Panc1 (cell line): ENCODE results near the gene INCA1. TPM values are rescaled to one million over a fixed set of nuclear protein-coding genes. Genes with fewer than 3 reads are reported as not detected.

Experiments
- ATAC-seq: fragments of 200-7000 bp; cut with Tn5 transposase; 2 replicates; pipeline ENCODE4 v1.9.1; 2020; ENCODE audit warnings: mild to moderate bottlenecking, moderate library complexity
- BruUV-seq: library from RNA; stranded (reverse); fragments of 400-500 nt; replicated peaks from 2 replicates; lab custom pipeline; 2021; lab: Mats Ljungman, UMichigan
- CTCF ChIA-PET: fragments of 300-600 bp; sonication (Branson Sonifier 250); formaldehyde crosslinking; loops from one replicate; lab custom pipeline; 2022; ENCODE audit warnings: antibody characterized with exemption; lab: Charles Lee
- POLR2A ChIA-PET: fragments of 300-600 bp; sonication (Branson Sonifier 250); formaldehyde crosslinking; loops from one replicate; lab custom pipeline; 2022; ENCODE audit warnings: antibody characterized with exemption; lab: Charles Lee
- DNase-seq: peaks from one replicate; pipeline ENCODE4 v3.0.0-alpha.2; 2010; ENCODE audit warnings: low read depth, low spot score
- H3K27ac ChIP-seq: 2 replicates; pipeline ENCODE4 v1.5.1; 2011; ENCODE audit warnings: mild to moderate bottlenecking, low read length, inconsistent platforms
- H3K27me3 ChIP-seq: fragments of 200-500 bp; sonication (Bioruptor generic); 2 replicates; pipeline ENCODE4 v1.6.0; 2014; ENCODE audit warnings: low read length, inconsistent platforms; ENCODE audit not compliant: control insufficient read depth, insufficient read depth
- H3K36me3 ChIP-seq: fragments of 200-500 bp; sonication (Bioruptor generic); 2 replicates; pipeline ENCODE4 v1.5.1; 2014; ENCODE audit warnings: inconsistent platforms, mild to moderate bottlenecking, low read length, moderate library complexity; ENCODE audit not compliant: control insufficient read depth, insufficient read depth
- H3K4me1 ChIP-seq: 2 replicates; pipeline ENCODE4 v1.5.1; 2011; ENCODE audit warnings: inconsistent platforms, mild to moderate bottlenecking, low read length, moderate library complexity; ENCODE audit not compliant: control insufficient read depth, insufficient read depth
- H3K4me3 ChIP-seq, 2 experiments: 2 replicates each; pipeline ENCODE4 v1.5.1; 2011 to 2012; ENCODE audit warnings: low read depth in 2 of 2, low read length in 2 of 2, mild to moderate bottlenecking in 2 of 2, inconsistent platforms in 1 of 2, moderate library complexity in 1 of 2
- H3K9me3 ChIP-seq: fragments of 200-500 bp; sonication (Bioruptor generic); 2 replicates; pipeline ENCODE4 v1.5.1; 2014; ENCODE audit warnings: low read depth, mild to moderate bottlenecking, inconsistent platforms, low read length, moderate library complexity; ENCODE audit not compliant: control insufficient read depth, insufficient read depth
- CTCF ChIP-seq: fragments of 450-650 bp; IDR thresholded peaks from 2 replicates; pipeline ENCODE4 v1.5.1; 2017; ENCODE audit warnings: mild to moderate bottlenecking
- POLR2AphosphoS5 ChIP-seq: IDR thresholded peaks from 2 replicates; pipeline ENCODE4 v1.6.1; 2012; ENCODE audit warnings: mild to moderate bottlenecking, low read depth, low read length, moderate library complexity
- REST ChIP-seq, 2 experiments: IDR thresholded peaks; 2 replicates each; pipeline ENCODE4 v1.6.1; 2011 to 2012; ENCODE audit warnings: low read depth in 2 of 2, control low read depth in 1 of 2, low read length in 1 of 2, mild to moderate bottlenecking in 1 of 2, moderate library complexity in 1 of 2; ENCODE audit not compliant: insufficient read depth in 1 of 2
- SIN3A ChIP-seq: IDR thresholded peaks from 2 replicates; pipeline ENCODE4 v1.6.1; 2012; ENCODE audit warnings: low read depth, mild to moderate bottlenecking, low read length, moderate library complexity, borderline replicate concordance; ENCODE audit not compliant: insufficient read depth
- TCF7L2 ChIP-seq: IDR thresholded peaks from 2 replicates; pipeline ENCODE4 v1.6.1; 2011; ENCODE audit warnings: mild to moderate bottlenecking, low read depth, low read length, inconsistent platforms
- in situ Hi-C: cut with HindIII; loops from 2 replicates; pipeline ENCODE4 v1.10.0; 2016; ENCODE audit warnings: low sequenced_read_pairs, low pct_unique_long_range_greater_than_20kb
- intact Hi-C: fragments of 100-400 bp; cut with micrococcal nuclease; formaldehyde crosslinking; loops from one replicate; pipeline ENCODE4 v1.10.0; 2022; ENCODE audit not compliant: unreplicated experiment
- total RNA-seq: library from RNA; stranded (reverse); gene quantifications from one replicate; pipeline ENCODE4 v1.2.1, GENCODE V29; 2021; ENCODE audit not compliant: unreplicated experiment

The INCA1 gene
- total RNA-seq, 1 experiment from 2014 or later, result 1.7 TPM

- Histone ChIP-seq H3K4me1 (no peaks in the 10 kb centered on the region), H3K36me3 (no peaks in the 10 kb centered on the region; the same call in 1 of the 2 replicates), H3K9me3 (no peaks in the 10 kb centered on the region), H3K4me3 (no peak overlapping the region), H3K27ac (no peak overlapping the region), H3K27me3 (no peaks in the 10 kb centered on the region)
- in situ Hi-C loops, result no loop called here
- no peak for ATAC-seq
- intact Hi-C loops, result no loop called here
- POLR2A ChIA-PET, result no interaction called here
- CTCF ChIA-PET, result no interaction called here
- no TSS peak for BruUV-seq
- no peak for DNase-seq
- TF ChIP-seq CTCF, result no peak
- no peak for TF ChIP-seq SIN3A
- no peak for TF ChIP-seq REST (IDR thresholded peaks at IDR 0.05; ENCODE audit: insufficient read depth in 1 of 2, low read depth in 2 of 2, low read length in 1 of 2)
- no peak for TF ChIP-seq TCF7L2
- TF ChIP-seq POLR2AphosphoS5, result no peak
Measured at GRCh38 chr17:5014357-5014756, 17.0 kb upstream of the INCA1 start.

GRCh38 chr17:5011928-5012327 is 14.6 kb upstream of the INCA1 start:
- Histone ChIP-seq H3K36me3 (peaks cover 2% of the 10 kb centered on the region), H3K27me3 (no peaks in the 10 kb centered on the region), H3K4me3 (no peak overlapping the region), H3K4me1 (no peaks in the 10 kb centered on the region), H3K9me3 (no peaks in the 10 kb centered on the region), H3K27ac (no peak overlapping the region)
- in situ Hi-C loops, result no loop called here
- ATAC-seq (no peak), DNase-seq (no peak)
- CTCF ChIA-PET, result no interaction called here
- intact Hi-C loops, result no loop called here
- POLR2A ChIA-PET, result no interaction called here
- BruUV-seq, result no TSS peak
- no peak for TF ChIP-seq TCF7L2
- no peak for TF ChIP-seq POLR2AphosphoS5
- no peak for TF ChIP-seq REST (IDR thresholded peaks at IDR 0.05; ENCODE audit: insufficient read depth in 1 of 2, low read depth in 2 of 2, low read length in 1 of 2)
- no peak for TF ChIP-seq CTCF
- no peak for TF ChIP-seq SIN3A
